Activated T-cell treated with anti-CD3 and anti-CD28 coated beads for 1 hour (primary cell): ENCODE results near the gene SPATA17.
"Not testable (repeated sequence)": the region's sequence is repeated elsewhere in the genome, so short reads cannot be mapped to it uniquely, and the experiment has no call there.

Experiments
- DNase-seq: peaks from one replicate; pipeline ENCODE4 v3.0.0-alpha.2; 2020; ENCODE audit warnings: low read depth

Gene SPATA17

GRCh38 chr1:217674028-217674729 lies 43.0 kb downstream of the SPATA17 start:
- no peak for DNase-seq

- no peak for DNase-seq
Observed at GRCh38 chr1:217681806-217682205, 50.7 kb downstream of the SPATA17 start.

GRCh38 chr1:217687511-217687910 lies 56.4 kb downstream of the SPATA17 start:
- DNase-seq: no peak

- DNase-seq: not testable (repeated sequence)
Observed at GRCh38 chr1:217696140-217696539, 65.0 kb downstream of the SPATA17 start.

GRCh38 chr1:217703326-217703725 lies 72.2 kb downstream of the SPATA17 start:
- no peak for DNase-seq

- DNase-seq: no peak
Observed at GRCh38 chr1:217712925-217713597, 81.9 kb downstream of the SPATA17 start.

GRCh38 chr1:217715681-217716080 lies 84.5 kb downstream of the SPATA17 start:
- DNase-seq: no peak

- DNase-seq: no peak
Observed at GRCh38 chr1:217717959-217718358, 86.8 kb downstream of the SPATA17 start.

GRCh38 chr1:217718873-217719272 lies 87.7 kb downstream of the SPATA17 start:
- DNase-seq: no peak

- no peak for DNase-seq
Observed at GRCh38 chr1:217721692-217722091, 90.5 kb downstream of the SPATA17 start.

- no peak for DNase-seq
Observed at GRCh38 chr1:217734973-217735372, 103.8 kb downstream of the SPATA17 start.

GRCh38 chr1:217747156-217747769 lies 116.1 kb downstream of the SPATA17 start:
- DNase-seq: no peak

GRCh38 chr1:217769768-217770167 lies 138.6 kb downstream of the SPATA17 start:
- DNase-seq: no peak

- DNase-seq: no peak
Observed at GRCh38 chr1:217770918-217771317, 139.8 kb downstream of the SPATA17 start.

GRCh38 chr1:217776693-217777092 lies 145.5 kb downstream of the SPATA17 start:
- DNase-seq: no peak

GRCh38 chr1:217781056-217781455 lies 149.9 kb downstream of the SPATA17 start:
- no peak for DNase-seq

GRCh38 chr1:217791091-217791490 lies 159.9 kb downstream of the SPATA17 start:
- no peak for DNase-seq

- no peak for DNase-seq
Observed at GRCh38 chr1:217805792-217806191, 174.6 kb downstream of the SPATA17 start.

GRCh38 chr1:217812175-217812574 lies 181.0 kb downstream of the SPATA17 start:
- DNase-seq: no peak

GRCh38 chr1:217813031-217813430 lies 181.9 kb downstream of the SPATA17 start:
- no peak for DNase-seq

- no peak for DNase-seq
Observed at GRCh38 chr1:217837691-217838090, 206.5 kb downstream of the SPATA17 start.

GRCh38 chr1:217839161-217839560 lies 208.0 kb downstream of the SPATA17 start:
- DNase-seq: no peak

GRCh38 chr1:217846733-217847132 lies 215.6 kb downstream of the SPATA17 start:
- DNase-seq: no peak
